AG10803 (cell line): Measurements from ENCODE around the gene IQCF5.
"Not testable (repeated sequence)": the region's sequence is repeated elsewhere in the genome, so short reads cannot be mapped to it uniquely, and the experiment has no call there.

Experiments
- DNase-seq: peaks from one replicate; pipeline ENCODE4 v3.0.0; 2010; ENCODE audit warnings: low read depth
- H3K4me3 ChIP-seq: 2 replicates; pipeline ENCODE4 v1.5.1; 2011; ENCODE audit warnings: mild to moderate bottlenecking, low read length, control low read depth
- CTCF ChIP-seq: conservative IDR thresholded peaks from 2 replicates; pipeline ENCODE4 v1.5.1; 2011; ENCODE audit warnings: mild to moderate bottlenecking, low read length, control low read depth, inconsistent platforms

IQCF5 gene

GRCh38 chr3:51875501-51875900 is at the start of gene IQCF5:
IQCF5 (minus strand) TSS chr3:51875601; CDS start chr3:51875531, 70 bp downstream.
- no peak within 1 kb of the TSS for H3K4me3 ChIP-seq
- no peak for DNase-seq
- no peak for TF ChIP-seq CTCF

- no peak for DNase-seq
These were observed 45.7 kb upstream of the IQCF5 start for GRCh38 chr3:51921081-51921578.

GRCh38 chr3:51916418-51916817 is 41.0 kb upstream of the IQCF5 start:
- H3K4me3 ChIP-seq = no peak overlapping the region
- no peak for TF ChIP-seq CTCF
- no peak for DNase-seq

More at GRCh38 chr3:51921081-51921578, 45.7 kb upstream of the IQCF5 start:
- no peak overlapping the region for H3K4me3 ChIP-seq
- no peak for TF ChIP-seq CTCF

GRCh38 chr3:51908026-51908425 is 32.6 kb upstream of the IQCF5 start:
- no peak overlapping the region for H3K4me3 ChIP-seq
- no peak for DNase-seq
- TF ChIP-seq CTCF = no peak

- TF ChIP-seq CTCF = no peak
- H3K4me3 ChIP-seq = no peak overlapping the region
- DNase-seq = no peak
These were observed 28.8 kb upstream of the IQCF5 start for GRCh38 chr3:51904034-51904823.

- not testable (repeated sequence) for H3K4me3 ChIP-seq, DNase-seq
These were observed 27.0 kb upstream of the IQCF5 start for GRCh38 chr3:51902361-51902760.

- not testable (repeated sequence) for DNase-seq, H3K4me3 ChIP-seq
These were observed 24.6 kb upstream of the IQCF5 start for GRCh38 chr3:51900043-51900442.

GRCh38 chr3:51897391-51897790 is 22.0 kb upstream of the IQCF5 start:
- no peak for TF ChIP-seq CTCF
- DNase-seq = no peak
- H3K4me3 ChIP-seq = no peak overlapping the region
